ENCODE data around the gene RNF14.

GRCh38 chr5:141976176-141976575, 7.3 kb downstream of the RNF14 start:
- no peak for TF ChIP-seq CTCF (conservative IDR thresholded peaks at IDR 0.05 in 1 of 2, IDR thresholded peaks at IDR 0.05 in 1 of 2; ENCODE audit: extremely low read depth in 1 of 2, insufficient read depth in 1 of 2, low read depth in 1 of 2, low read length in 2 of 2)
- TF ChIP-seq EZH2 (IDR thresholded peaks at IDR 0.05; ENCODE audit: borderline replicate concordance, low read length): no peak
